ENCODE data around the gene AKIRIN1.

DNA sequence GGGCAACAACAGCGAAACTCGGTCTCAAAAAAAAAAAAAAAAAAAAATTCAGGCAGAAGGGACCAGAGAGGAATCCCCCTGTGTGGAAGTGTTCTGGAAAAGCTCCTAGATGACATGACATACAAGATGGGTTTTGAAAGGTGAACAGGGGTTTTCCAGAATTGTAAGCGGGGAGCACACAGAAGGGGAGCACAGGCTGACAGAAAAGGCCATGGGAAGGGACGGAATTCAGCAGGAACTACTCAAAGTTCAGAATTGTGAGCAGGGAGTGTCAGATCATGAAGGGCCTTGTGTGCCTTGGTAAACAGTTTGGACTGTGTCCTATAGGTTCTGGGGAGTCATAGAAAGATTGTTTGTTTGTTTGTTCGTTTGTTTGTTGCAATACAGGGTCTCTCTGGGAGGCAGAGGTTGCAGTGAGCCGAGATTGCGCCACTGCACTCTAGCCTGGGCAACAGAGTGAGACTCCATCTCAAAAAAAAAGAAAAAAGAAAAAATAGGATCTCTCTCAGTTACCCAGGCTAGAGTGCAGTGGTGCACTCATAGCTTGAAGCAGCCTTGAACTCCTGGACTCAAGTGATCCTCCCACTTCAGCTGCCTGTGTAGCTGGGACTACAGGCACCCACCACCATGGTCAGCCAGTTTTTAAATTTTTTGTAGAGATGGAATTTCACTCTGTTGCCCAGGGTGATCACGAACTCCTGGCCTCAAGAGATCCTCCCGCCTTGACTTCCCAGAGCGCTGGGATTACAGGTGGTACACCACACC is 48.2 kb upstream of the AKIRIN1 start:
- TF ChIP-seq, protein P1, sequence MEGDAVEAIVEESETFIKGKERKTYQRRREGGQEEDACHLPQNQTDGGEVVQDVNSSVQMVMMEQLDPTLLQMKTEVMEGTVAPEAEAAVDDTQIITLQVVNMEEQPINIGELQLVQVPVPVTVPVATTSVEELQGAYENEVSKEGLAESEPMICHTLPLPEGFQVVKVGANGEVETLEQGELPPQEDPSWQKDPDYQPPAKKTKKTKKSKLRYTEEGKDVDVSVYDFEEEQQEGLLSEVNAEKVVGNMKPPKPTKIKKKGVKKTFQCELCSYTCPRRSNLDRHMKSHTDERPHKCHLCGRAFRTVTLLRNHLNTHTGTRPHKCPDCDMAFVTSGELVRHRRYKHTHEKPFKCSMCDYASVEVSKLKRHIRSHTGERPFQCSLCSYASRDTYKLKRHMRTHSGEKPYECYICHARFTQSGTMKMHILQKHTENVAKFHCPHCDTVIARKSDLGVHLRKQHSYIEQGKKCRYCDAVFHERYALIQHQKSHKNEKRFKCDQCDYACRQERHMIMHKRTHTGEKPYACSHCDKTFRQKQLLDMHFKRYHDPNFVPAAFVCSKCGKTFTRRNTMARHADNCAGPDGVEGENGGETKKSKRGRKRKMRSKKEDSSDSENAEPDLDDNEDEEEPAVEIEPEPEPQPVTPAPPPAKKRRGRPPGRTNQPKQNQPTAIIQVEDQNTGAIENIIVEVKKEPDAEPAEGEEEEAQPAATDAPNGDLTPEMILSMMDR (IDR thresholded peaks at IDR 0.05 in 4 of 5, conservative IDR thresholded peaks at IDR 0.05 in 1 of 5): no peak
- no peak for TF ChIP-seq POLR2A (IDR thresholded peaks at IDR 0.05)

All from gastrocnemius medialis (tissue), 4 donors.